MM.1S (cell line): ENCODE results near the gene ZBTB25.

Experiments used
- DNase-seq: peaks from one replicate; pipeline ENCODE4 v3.0.0-alpha.2; 2015
- H2AFZ ChIP-seq: fragments of 300-600 bp; sonication (generic); 2 replicates; pipeline ENCODE4 v1.6.0; 2016; ENCODE audit warnings: antibody characterized with exemption, low read length
- H3F3A ChIP-seq: fragments of 300-600 bp; sonication (generic); 2 replicates; pipeline ENCODE4 v1.6.1; 2016; ENCODE audit warnings: mild to moderate bottlenecking, antibody characterized with exemption, low read length, moderate library complexity, mixed read lengths; ENCODE audit not compliant: insufficient read depth
- H3K27ac ChIP-seq: fragments of 300-600 bp; sonication (generic); 2 replicates; pipeline ENCODE4 v1.5.1; 2016; ENCODE audit warnings: mild to moderate bottlenecking, low read length
- H3K27me3 ChIP-seq: fragments of 300-600 bp; sonication (generic); replicated peaks from 2 replicates; pipeline ENCODE4 v1.6.0; 2016; ENCODE audit warnings: low read length; ENCODE audit not compliant: insufficient read depth
- H3K36me3 ChIP-seq: fragments of 300-600 bp; sonication (generic); replicated peaks from 2 replicates; pipeline ENCODE4 v1.6.1; 2016; ENCODE audit warnings: mild to moderate bottlenecking, low read length, mixed read lengths; ENCODE audit not compliant: insufficient read depth
- H3K4me1 ChIP-seq: fragments of 300-600 bp; sonication (generic); 2 replicates; pipeline ENCODE4 v1.6.1; 2016; ENCODE audit warnings: low read length, mixed read lengths
- H3K4me2 ChIP-seq: fragments of 300-600 bp; sonication (generic); 2 replicates; pipeline ENCODE4 v1.6.0; 2016; ENCODE audit warnings: low read depth, low read length
- H3K4me3 ChIP-seq: fragments of 300-600 bp; sonication (generic); 2 replicates; pipeline ENCODE4 v1.5.1; 2016; ENCODE audit warnings: low read length, mixed read lengths
- H3K79me2 ChIP-seq: fragments of 300-600 bp; sonication (generic); 2 replicates; pipeline ENCODE4 v1.6.1; 2016; ENCODE audit warnings: mixed run types, low read length, mixed read lengths
- H3K9ac ChIP-seq: fragments of 300-600 bp; sonication (generic); 2 replicates; pipeline ENCODE4 v1.6.1; 2016; ENCODE audit warnings: low read length, mixed read lengths
- H3K9me2 ChIP-seq: fragments of 300-600 bp; sonication (generic); replicated peaks from 2 replicates; pipeline ENCODE4 v1.6.1; 2016; ENCODE audit warnings: mild to moderate bottlenecking, low read length, mixed read lengths; ENCODE audit not compliant: insufficient read depth
- H3K9me3 ChIP-seq: fragments of 300-600 bp; sonication (generic); replicated peaks from 2 replicates; pipeline ENCODE4 v1.6.1; 2016; ENCODE audit warnings: mild to moderate bottlenecking, low read length, mixed read lengths; ENCODE audit not compliant: insufficient read depth
- H4K20me1 ChIP-seq: fragments of 300-600 bp; sonication (generic); 2 replicates; pipeline ENCODE4 v1.6.1; 2016; ENCODE audit warnings: mild to moderate bottlenecking, low read length, moderate library complexity, mixed read lengths; ENCODE audit not compliant: insufficient read depth
- CTCF ChIP-seq: fragments of 300-600 bp; sonication (generic); IDR thresholded peaks from 2 replicates; pipeline ENCODE4 v1.5.1; 2016; ENCODE audit warnings: antibody characterized with exemption, low read length, mixed read lengths
- EZH2 ChIP-seq: fragments of 300-600 bp; sonication (generic); optimal IDR thresholded peaks from 2 replicates; pipeline ENCODE3; 2017; ENCODE audit warnings: low read depth, mild to moderate bottlenecking, antibody characterized with exemption, low read length, mixed read lengths
- EZH2phosphoT487 ChIP-seq: fragments of 300-600 bp; sonication (generic); IDR thresholded peaks from 2 replicates; pipeline ENCODE4 v1.6.1; 2018; ENCODE audit warnings: antibody characterized with exemption, low read length

The ZBTB25 gene

GRCh38 chr14:64465831-64466554, 37.6 kb downstream of the ZBTB25 start:
- no peak overlapping the region for H2AFZ ChIP-seq
- no peak overlapping the region for H3K9ac ChIP-seq
- no peak for DNase-seq

DNA sequence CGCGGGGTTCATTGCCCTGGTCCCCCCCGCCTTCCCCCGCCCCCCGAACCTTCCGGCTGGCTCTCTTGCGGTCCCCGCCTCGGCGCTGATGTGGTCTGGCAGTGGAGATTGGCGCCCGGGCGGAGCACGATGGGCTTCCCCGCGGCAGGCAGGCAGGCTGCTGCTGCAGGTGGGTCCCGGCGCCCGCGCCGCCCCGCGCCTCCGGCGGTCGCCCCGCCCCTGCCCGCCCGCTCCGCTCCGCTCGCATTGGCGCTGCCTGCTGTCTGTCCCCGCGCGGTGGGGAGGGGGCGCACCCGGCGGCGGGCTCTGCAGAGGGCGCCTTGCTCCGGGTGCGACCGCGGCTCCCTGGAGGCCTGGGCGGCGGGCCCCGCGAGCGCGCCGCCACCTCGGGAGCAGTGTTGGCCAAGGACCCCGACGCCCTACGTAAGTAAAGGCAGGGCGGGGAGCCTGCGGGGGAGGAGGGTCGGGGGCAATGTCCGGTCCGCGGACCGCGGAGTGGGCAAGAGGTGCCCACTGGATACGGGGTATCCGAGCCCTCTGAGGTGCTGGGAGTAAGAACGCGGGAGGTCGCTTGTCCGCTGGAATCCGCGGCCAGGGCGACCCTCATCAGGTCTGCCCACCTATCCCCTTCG, 38.3 kb downstream of the ZBTB25 start, which contains the start of gene AKAP5:
AKAP5 (plus strand) TSS at position 309 of the 632 bp plus-strand sequence. CDS start 2,896 bp downstream, outside the sequence.
- Histone ChIP-seq H3K9ac (peak within 1 kb of the TSS; percentile 33; the same call in 1 of the 2 replicates), H3K79me2 (no peaks in the 10 kb centered on the region), H3K27ac (peak within 1 kb of the TSS; percentile 41; the same call in 1 of the 2 replicates), H3K36me3 (no peaks in the 10 kb centered on the region), H3K9me2 (no peaks in the 10 kb centered on the region), H3K4me1 (peaks cover 8% of the 10 kb centered on the region; the same call in 1 of the 2 replicates), H3K4me2 (peak within 1 kb of the TSS; percentile 85), H4K20me1 (no peaks in the 10 kb centered on the region), H3K4me3 (peak within 1 kb of the TSS; percentile 67), H3F3A (peaks cover 14% of the 10 kb centered on the region), H2AFZ (peak within 1 kb of the TSS; percentile 65), H3K9me3 (no peaks in the 10 kb centered on the region), H3K27me3 (no peaks in the 10 kb centered on the region)
- peak; percentile 67 for DNase-seq
- TF ChIP-seq EZH2 (no peak), CTCF (no peak), EZH2phosphoT487 (no peak)

More at GRCh38 chr14:64465831-64466554, 37.6 kb downstream of the ZBTB25 start:
- peaks cover 14% of the 10 kb centered on the region for H3F3A ChIP-seq
- no peaks in the 10 kb centered on the region for H3K27me3 ChIP-seq
- no peaks in the 10 kb centered on the region for H3K36me3 ChIP-seq
- no peak overlapping the region for H3K27ac ChIP-seq
- no peaks in the 10 kb centered on the region for H4K20me1 ChIP-seq
- peak overlapping the region; percentile 44; the same call in 1 of the 2 replicates for H3K4me3 ChIP-seq
- H3K4me1 ChIP-seq: peaks cover 8% of the 10 kb centered on the region; the same call in 1 of the 2 replicates
- peak overlapping the region; percentile 54; the same call in 1 of the 2 replicates for H3K4me2 ChIP-seq
- TF ChIP-seq EZH2: no peak
- TF ChIP-seq EZH2phosphoT487: no peak
- TF ChIP-seq CTCF: no peak
- no peaks in the 10 kb centered on the region for H3K9me2 ChIP-seq
- H3K9me3 ChIP-seq: no peaks in the 10 kb centered on the region
- H3K79me2 ChIP-seq: no peaks in the 10 kb centered on the region

DNA sequence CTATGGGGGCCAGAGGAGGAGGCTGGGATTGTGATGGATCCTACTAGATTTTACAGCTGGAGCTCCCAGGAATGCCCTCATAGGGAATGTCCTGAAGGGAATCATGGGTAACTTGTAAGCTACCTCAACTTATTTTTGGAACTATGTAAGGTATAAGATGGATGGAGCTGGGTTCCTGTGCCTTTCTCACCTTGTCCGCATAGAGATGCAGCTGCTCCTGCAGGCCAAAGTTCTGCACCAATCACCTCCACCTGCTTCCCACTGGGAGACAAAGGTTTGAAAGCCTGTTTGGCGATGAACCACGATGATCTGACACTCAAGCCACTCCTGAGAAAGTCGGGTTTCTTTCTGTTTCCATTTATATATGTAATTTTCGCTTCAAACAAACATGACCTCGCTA, 39.0 kb downstream of the ZBTB25 start:
- peaks cover 8% of the 10 kb centered on the region; the same call in 1 of the 2 replicates for H3K4me1 ChIP-seq
- no peaks in the 10 kb centered on the region for H3K9me3 ChIP-seq
- TF ChIP-seq EZH2: no peak
- no peak for TF ChIP-seq CTCF
- no peak for TF ChIP-seq EZH2phosphoT487
- peak overlapping the region; percentile 41; the same call in 1 of the 2 replicates for H3K27ac ChIP-seq
- no peaks in the 10 kb centered on the region for H4K20me1 ChIP-seq
- H3K4me3 ChIP-seq: peak overlapping the region; percentile 67
- no peaks in the 10 kb centered on the region for H3K79me2 ChIP-seq
- no peaks in the 10 kb centered on the region for H3K36me3 ChIP-seq
- H3K4me2 ChIP-seq: peak overlapping the region; percentile 85
- H3F3A ChIP-seq: peaks cover 14% of the 10 kb centered on the region
- H3K9ac ChIP-seq: peak overlapping the region; percentile 33; the same call in 1 of the 2 replicates
- peak overlapping the region; percentile 65 for H2AFZ ChIP-seq
- H3K9me2 ChIP-seq: no peaks in the 10 kb centered on the region
- H3K27me3 ChIP-seq: no peaks in the 10 kb centered on the region
- no peak for DNase-seq
